ENCODE measurements around the gene MUC20. TPM values are rescaled to one million over a fixed set of nuclear protein-coding genes. Genes with fewer than 3 reads are reported as not detected.
"Not testable (repeated sequence)": the region's sequence is repeated elsewhere in the genome, so short reads cannot be mapped to it uniquely, and the experiment has no call there.

MUC20 gene
- total RNA-seq, 6 donors from 2014 or later: 10.1 to 39.8 (median 15.2) TPM

GRCh38 chr3:195692781-195693427, 27.9 kb upstream of the MUC20 start:
- DNase-seq: no peak

DNA sequence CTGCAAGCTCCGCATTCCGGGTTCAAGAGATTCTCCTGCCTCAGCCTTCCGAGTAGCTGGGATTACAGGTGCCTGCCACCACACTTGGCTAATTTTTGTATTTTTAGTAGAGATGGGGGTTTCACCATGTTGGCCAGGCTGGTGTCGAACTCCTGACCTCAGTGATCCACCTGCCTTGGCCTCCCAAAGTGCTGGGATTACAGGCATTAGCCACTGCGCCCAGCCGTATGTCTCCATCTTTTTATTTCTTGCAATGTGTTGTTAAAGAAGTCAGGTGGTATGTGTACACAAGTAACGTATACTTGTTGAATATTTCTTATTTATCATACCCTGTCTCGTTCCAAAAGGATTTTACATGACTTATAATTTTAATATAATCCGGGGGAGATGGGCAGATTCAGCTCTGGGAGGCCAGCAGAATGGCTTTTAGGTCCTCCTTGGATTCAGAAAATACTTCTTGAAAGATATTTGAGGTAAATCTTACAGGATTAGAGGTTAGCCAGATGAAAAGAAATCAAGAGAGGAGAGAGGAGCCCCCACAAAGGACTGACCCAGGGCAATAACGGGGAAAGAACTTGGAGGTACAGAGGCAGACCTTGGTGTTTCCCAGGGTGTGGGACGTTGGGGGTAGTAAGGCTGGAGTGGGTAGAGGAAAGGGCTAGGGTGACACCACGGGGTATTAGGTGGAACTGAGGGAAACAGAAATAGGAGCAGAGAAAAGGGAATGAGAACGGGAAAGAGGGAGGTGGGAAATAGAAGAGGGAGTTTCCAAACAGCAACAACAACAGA, 27.2 kb upstream of the MUC20 start:
- DNase-seq (no peak), ATAC-seq (ENCODE audit: low FRiP score in 2 of 2) (no peak)
- Histone ChIP-seq H3K4me3 (no peak overlapping the region), H3K36me3 (peaks cover 12 to 56% (median 46%) of the 10 kb centered on the region in 4 donors), H3K4me1 (no peaks in the 10 kb centered on the region), H3K27me3 (no peaks in the 10 kb centered on the region), H3K9me3 (no peaks in the 10 kb centered on the region), H3K27ac (no peak overlapping the region)
- 78 to 88% methylated on average over 13 of the region's 13 CpGs for WGBS, 2 donors
- TF ChIP-seq, protein P1, sequence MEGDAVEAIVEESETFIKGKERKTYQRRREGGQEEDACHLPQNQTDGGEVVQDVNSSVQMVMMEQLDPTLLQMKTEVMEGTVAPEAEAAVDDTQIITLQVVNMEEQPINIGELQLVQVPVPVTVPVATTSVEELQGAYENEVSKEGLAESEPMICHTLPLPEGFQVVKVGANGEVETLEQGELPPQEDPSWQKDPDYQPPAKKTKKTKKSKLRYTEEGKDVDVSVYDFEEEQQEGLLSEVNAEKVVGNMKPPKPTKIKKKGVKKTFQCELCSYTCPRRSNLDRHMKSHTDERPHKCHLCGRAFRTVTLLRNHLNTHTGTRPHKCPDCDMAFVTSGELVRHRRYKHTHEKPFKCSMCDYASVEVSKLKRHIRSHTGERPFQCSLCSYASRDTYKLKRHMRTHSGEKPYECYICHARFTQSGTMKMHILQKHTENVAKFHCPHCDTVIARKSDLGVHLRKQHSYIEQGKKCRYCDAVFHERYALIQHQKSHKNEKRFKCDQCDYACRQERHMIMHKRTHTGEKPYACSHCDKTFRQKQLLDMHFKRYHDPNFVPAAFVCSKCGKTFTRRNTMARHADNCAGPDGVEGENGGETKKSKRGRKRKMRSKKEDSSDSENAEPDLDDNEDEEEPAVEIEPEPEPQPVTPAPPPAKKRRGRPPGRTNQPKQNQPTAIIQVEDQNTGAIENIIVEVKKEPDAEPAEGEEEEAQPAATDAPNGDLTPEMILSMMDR (IDR thresholded peaks at IDR 0.05): no peak
- TF ChIP-seq POLR2A (IDR thresholded peaks at IDR 0.05) (no peak), POLR2AphosphoS5 (IDR thresholded peaks at IDR 0.05) (no peak), EP300 (IDR thresholded peaks at IDR 0.05) (no peak)

More at GRCh38 chr3:195692781-195693427, 27.9 kb upstream of the MUC20 start:
- Histone ChIP-seq H3K9me3 (no peaks in the 10 kb centered on the region), H3K36me3 (peaks cover 12 to 54% (median 46%) of the 10 kb centered on the region in 4 donors), H3K4me1 (no peaks in the 10 kb centered on the region), H3K27ac (no peak overlapping the region), H3K4me3 (no peak overlapping the region), H3K27me3 (no peaks in the 10 kb centered on the region)
- WGBS, 2 donors: 87 to 90% methylated on average over 5 of the region's 5 CpGs
- ATAC-seq (ENCODE audit: low FRiP score in 2 of 2): no peak
- no peak for TF ChIP-seq POLR2A (IDR thresholded peaks at IDR 0.05)
- TF ChIP-seq, protein P1 (IDR thresholded peaks at IDR 0.05): no peak
- TF ChIP-seq EP300 (IDR thresholded peaks at IDR 0.05): no peak
- no peak for TF ChIP-seq POLR2AphosphoS5 (IDR thresholded peaks at IDR 0.05)

GRCh38 chr3:195694217-195695076, 26.3 kb upstream of the MUC20 start:
- not testable (repeated sequence) for DNase-seq; H3K27ac ChIP-seq; ATAC-seq (ENCODE audit: low FRiP score in 2 of 2); H3K27me3 ChIP-seq; H3K4me1 ChIP-seq; H3K4me3 ChIP-seq; H3K9me3 ChIP-seq
- H3K36me3 ChIP-seq: peaks cover 12 to 50% (median 39%) of the 10 kb centered on the region in 4 donors
- WGBS, 2 donors: 78 to 79% methylated on average over 8 of the region's 8 CpGs

DNA sequence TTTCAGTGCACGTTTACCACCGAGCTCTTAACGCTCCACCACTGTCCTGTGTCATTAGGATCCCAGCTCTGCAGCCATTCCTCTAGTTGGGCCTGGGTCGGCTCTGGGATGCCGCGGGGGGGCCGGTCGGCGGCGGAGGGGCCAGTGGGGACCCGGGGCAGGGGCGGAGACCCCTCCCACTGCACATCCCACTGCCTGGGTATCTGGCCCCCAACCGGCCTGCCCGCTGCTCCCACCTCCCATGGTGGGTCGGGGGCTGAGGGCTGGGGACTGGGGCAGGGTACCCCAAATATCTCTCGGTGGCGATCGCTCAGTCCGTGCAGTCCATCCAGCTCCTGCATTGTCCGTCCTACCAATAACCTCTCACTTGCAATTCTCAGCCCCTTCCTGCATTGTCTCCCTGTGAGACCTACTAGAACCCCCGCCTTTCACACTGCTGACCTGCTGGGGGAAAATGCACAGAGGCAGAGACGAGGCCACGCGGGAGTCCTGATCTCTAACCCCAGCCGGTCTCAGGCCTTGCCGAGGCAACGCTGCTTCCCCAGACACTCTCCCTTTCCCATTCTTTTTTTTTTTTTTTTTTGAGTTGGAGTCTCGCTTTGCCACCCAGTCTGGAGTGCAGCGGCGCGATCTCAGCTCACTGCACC, 24.0 kb upstream of the MUC20 start:
- TF ChIP-seq POLR2AphosphoS5 (IDR thresholded peaks at IDR 0.05): no peak
- H3K27ac ChIP-seq: no peak overlapping the region
- no peaks in the 10 kb centered on the region for H3K27me3 ChIP-seq
- DNase-seq (peak in 1 of 2 donors; percentile 85), ATAC-seq (ENCODE audit: low FRiP score in 2 of 2) (peak in 1 of 2 donors; percentile 3)
- H3K4me1 ChIP-seq: no peaks in the 10 kb centered on the region
- peaks cover 9 to 41% (median 32%) of the 10 kb centered on the region in 4 donors for H3K36me3 ChIP-seq
- WGBS, 2 donors: 90% methylated on average over 31 of the region's 31 CpGs
- no peak overlapping the region for H3K4me3 ChIP-seq
- H3K9me3 ChIP-seq: no peaks in the 10 kb centered on the region

DNA sequence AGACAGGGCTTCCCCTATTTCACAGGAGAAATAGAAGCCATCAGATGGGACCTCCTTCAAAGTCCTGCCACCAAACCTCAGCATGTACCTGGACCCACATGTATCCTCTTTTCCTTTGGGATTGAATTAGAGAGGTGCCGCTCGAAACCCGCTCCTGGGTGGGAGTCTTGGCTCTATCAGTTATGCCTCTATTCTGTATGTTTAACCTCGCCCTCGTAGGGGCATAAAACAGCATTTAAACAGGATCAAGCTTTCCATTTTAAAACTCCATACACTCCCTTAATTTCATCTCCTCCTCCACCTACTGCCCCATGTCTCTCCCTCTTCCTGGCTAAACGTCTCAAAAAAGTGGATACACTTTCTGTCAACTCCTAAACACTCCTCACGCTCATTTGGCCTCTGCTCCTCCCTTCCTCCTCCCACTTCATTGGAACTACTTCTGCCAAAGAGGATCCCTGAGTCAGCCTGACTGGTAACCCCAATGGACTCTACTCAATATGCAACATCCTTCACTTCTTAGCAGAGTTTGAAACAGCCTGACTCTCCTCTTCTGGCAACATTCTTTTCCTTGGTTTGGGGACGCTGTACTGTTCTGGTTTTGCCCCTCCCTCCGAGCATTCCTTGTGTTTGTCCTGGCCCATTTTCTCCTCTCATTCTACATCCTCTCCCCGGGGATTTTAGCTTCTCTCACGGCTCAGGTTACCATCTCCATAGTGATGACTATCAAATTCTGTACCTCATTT, 23.0 kb upstream of the MUC20 start:
- Histone ChIP-seq H3K4me3 (no peak overlapping the region), H3K27me3 (no peaks in the 10 kb centered on the region), H3K9me3 (no peaks in the 10 kb centered on the region), H3K27ac (no peak overlapping the region), H3K36me3 (peaks cover 3 to 34% (median 24%) of the 10 kb centered on the region in 4 donors), H3K4me1 (no peaks in the 10 kb centered on the region)
- DNase-seq (no peak), ATAC-seq (ENCODE audit: low FRiP score in 2 of 2) (peak in 1 of 2 donors; percentile 86)
- 70 to 71% methylated on average over 11 of the region's 11 CpGs for WGBS, 2 donors
- TF ChIP-seq EP300 (IDR thresholded peaks at IDR 0.05): no peak
- no peak for TF ChIP-seq POLR2A (IDR thresholded peaks at IDR 0.05)
- TF ChIP-seq, protein P1 (IDR thresholded peaks at IDR 0.05): no peak
- no peak for TF ChIP-seq POLR2AphosphoS5 (IDR thresholded peaks at IDR 0.05)
